Astrocyte of the cerebellum (primary cell): Measurements from ENCODE around the gene METTL27.
"Not testable (repeated sequence)": the region's sequence is repeated elsewhere in the genome, so short reads cannot be mapped to it uniquely, and the experiment has no call there.

ENCODE experiments used
- DNase-seq: peaks from one replicate; pipeline ENCODE4 v3.0.0-alpha.2; 2011; ENCODE audit warnings: low read depth
- H3K4me3 ChIP-seq: 2 replicates; pipeline ENCODE4 v1.5.1; 2011; ENCODE audit warnings: mild to moderate bottlenecking, low read depth, low read length, moderate library complexity
- CTCF ChIP-seq: IDR thresholded peaks from 2 replicates; pipeline ENCODE4 v1.5.1; 2012; ENCODE audit warnings: low read length, low read depth, moderate library complexity, mild to moderate bottlenecking; ENCODE audit errors: missing control alignments
- in situ Hi-C: cut with HindIII; loops from 2 replicates; pipeline ENCODE4 v1.10.0; 2017; ENCODE audit warnings: low sequenced_read_pairs

The METTL27 gene

GRCh38 chr7:73858807-73859206, 16.5 kb upstream of the METTL27 start:
- no peak for TF ChIP-seq CTCF
- H3K4me3 ChIP-seq, result no peak overlapping the region
- in situ Hi-C loops, result loop anchor here (25.0 kb wide), 1 partner anchor 528 kb away; no protein-coding TSS in a partner anchor
- no peak for DNase-seq

GRCh38 chr7:73856941-73857340, 14.6 kb upstream of the METTL27 start:
- no peak overlapping the region for H3K4me3 ChIP-seq
- in situ Hi-C loops, result loop anchor here (25.0 kb wide), 1 partner anchor 530 kb away; no protein-coding TSS in a partner anchor
- TF ChIP-seq CTCF, result no peak
- DNase-seq, result no peak

- H3K4me3 ChIP-seq, result no peak overlapping the region
- no peak for TF ChIP-seq CTCF
- DNase-seq, result no peak
- in situ Hi-C loops, result loop anchor here (25.0 kb wide), 1 partner anchor 535 kb away; no protein-coding TSS in a partner anchor
Measured at GRCh38 chr7:73852500-73852899, 10.2 kb upstream of the METTL27 start.

GRCh38 chr7:73851410-73852338, 9.4 kb upstream of the METTL27 start:
- DNase-seq, result peak; percentile 94
- TF ChIP-seq CTCF, result no peak
- H3K4me3 ChIP-seq, result no peak overlapping the region
- in situ Hi-C loops, result loop anchor here (25.0 kb wide), 1 partner anchor 536 kb away; no protein-coding TSS in a partner anchor

- no peak overlapping the region for H3K4me3 ChIP-seq
- in situ Hi-C loops, result loop anchor here (25.0 kb wide), 1 partner anchor 537 kb away; no protein-coding TSS in a partner anchor
- DNase-seq, result peak; percentile 89
- no peak for TF ChIP-seq CTCF
Measured at GRCh38 chr7:73850781-73851207, 8.5 kb upstream of the METTL27 start.

- in situ Hi-C loops, result loop anchor here (25.0 kb wide), 1 partner anchor 236 kb away; the partner anchor contains the start of gene MLXIPL
- no peak overlapping the region for H3K4me3 ChIP-seq
- no peak for DNase-seq
- no peak for TF ChIP-seq CTCF
Measured at GRCh38 chr7:73847941-73848723, 5.8 kb upstream of the METTL27 start.

- in situ Hi-C loops, result loop anchor here (25.0 kb wide), 1 partner anchor 233 kb away; the partner anchor contains the start of gene MLXIPL
- not testable (repeated sequence) for DNase-seq, H3K4me3 ChIP-seq
Measured at GRCh38 chr7:73845701-73846195, 3.4 kb upstream of the METTL27 start.
